Bronchial epithelial cell (primary cell): ENCODE measurements around the gene TMED5. TPM values are rescaled to one million over a fixed set of nuclear protein-coding genes. Genes with fewer than 3 reads are reported as not detected.

Source experiments
- DNase-seq: peaks from one replicate; pipeline ENCODE4 v3.0.0-alpha.2; 2010; ENCODE audit warnings: low read depth
- FAIRE-seq: peaks from 2 replicates; lab custom pipeline; 2011; peaks lifted over from hg19 to GRCh38; lab: Jason Lieb, UNC
- H3K27me3 ChIP-seq: 2 replicates; pipeline ENCODE4 v1.5.1; 2011; ENCODE audit warnings: low read length; ENCODE audit not compliant: control insufficient read depth, insufficient read depth
- H3K36me3 ChIP-seq: 2 replicates; pipeline ENCODE4 v1.5.1; 2011; ENCODE audit warnings: low read length; ENCODE audit not compliant: control insufficient read depth, insufficient read depth
- H3K4me3 ChIP-seq: 2 replicates; pipeline ENCODE4 v1.5.1; 2011; ENCODE audit warnings: mild to moderate bottlenecking, low read depth, low read length, control low read depth
- total RNA-seq: library from RNA; depleted of rRNA; stranded (reverse); fragments of >200 nt; gene quantifications from 2 replicates; pipeline ENCODE4 v1.2.1, GENCODE V29; 2014
- TF ChIP-seq, protein P1 (sequence below): IDR thresholded peaks from 2 replicates; pipeline ENCODE4 v1.5.1; 2011; ENCODE audit warnings: mild to moderate bottlenecking, moderate library complexity, low read length, control low read depth, inconsistent platforms; ENCODE audit not compliant: insufficient read depth, severe bottlenecking

Gene TMED5
- total RNA-seq, 1 donor from 2014 or later, result 52.7 TPM

DNA sequence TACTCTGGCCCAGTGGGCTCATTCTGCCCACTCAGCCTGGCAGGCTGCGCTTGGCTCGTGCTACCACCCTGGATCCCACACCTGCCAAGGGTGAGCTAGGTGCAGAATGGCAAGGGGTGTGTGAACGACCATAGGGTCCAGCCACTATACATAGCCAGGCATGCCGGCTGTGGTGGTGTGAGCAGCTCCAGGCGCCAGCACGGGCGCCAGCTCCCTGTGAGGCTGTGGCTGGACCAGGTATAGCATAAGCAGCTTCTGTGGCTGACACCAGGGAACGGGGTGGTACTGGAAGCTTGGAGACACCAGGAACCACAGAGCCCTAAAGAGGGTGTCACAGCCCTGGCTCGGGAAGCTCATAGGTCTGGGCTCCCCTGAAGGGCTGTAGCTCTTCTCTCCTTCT lies 18.9 kb upstream of the TMED5 start:
- DNase-seq, result no peak
- TF ChIP-seq, protein P1, sequence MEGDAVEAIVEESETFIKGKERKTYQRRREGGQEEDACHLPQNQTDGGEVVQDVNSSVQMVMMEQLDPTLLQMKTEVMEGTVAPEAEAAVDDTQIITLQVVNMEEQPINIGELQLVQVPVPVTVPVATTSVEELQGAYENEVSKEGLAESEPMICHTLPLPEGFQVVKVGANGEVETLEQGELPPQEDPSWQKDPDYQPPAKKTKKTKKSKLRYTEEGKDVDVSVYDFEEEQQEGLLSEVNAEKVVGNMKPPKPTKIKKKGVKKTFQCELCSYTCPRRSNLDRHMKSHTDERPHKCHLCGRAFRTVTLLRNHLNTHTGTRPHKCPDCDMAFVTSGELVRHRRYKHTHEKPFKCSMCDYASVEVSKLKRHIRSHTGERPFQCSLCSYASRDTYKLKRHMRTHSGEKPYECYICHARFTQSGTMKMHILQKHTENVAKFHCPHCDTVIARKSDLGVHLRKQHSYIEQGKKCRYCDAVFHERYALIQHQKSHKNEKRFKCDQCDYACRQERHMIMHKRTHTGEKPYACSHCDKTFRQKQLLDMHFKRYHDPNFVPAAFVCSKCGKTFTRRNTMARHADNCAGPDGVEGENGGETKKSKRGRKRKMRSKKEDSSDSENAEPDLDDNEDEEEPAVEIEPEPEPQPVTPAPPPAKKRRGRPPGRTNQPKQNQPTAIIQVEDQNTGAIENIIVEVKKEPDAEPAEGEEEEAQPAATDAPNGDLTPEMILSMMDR, result no peak
- Histone ChIP-seq H3K27me3 (no peaks in the 10 kb centered on the region), H3K4me3 (no peak overlapping the region), H3K36me3 (peaks cover 3% of the 10 kb centered on the region)
- FAIRE-seq, result no peak

DNA sequence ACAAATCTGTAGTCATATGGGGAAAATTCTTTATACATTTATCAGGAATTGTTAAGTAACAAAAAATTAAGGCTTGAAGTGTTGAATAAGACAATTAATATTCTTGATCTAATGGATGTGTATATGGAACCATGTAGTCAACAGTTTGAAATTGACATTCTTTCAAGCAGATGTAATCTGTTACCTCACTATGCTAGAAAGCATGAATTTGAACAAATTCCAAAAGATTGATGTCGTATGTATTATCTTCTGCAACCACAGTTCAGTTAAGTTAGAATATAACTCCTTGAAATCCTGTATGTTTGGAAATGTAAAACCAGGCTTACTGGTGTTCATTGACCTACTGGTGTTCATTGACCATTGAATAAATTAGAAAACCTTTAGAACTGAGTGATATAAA lies 16.4 kb upstream of the TMED5 start:
- H3K4me3 ChIP-seq, result no peak overlapping the region
- DNase-seq (peak; percentile 15), FAIRE-seq (no peak)

DNA sequence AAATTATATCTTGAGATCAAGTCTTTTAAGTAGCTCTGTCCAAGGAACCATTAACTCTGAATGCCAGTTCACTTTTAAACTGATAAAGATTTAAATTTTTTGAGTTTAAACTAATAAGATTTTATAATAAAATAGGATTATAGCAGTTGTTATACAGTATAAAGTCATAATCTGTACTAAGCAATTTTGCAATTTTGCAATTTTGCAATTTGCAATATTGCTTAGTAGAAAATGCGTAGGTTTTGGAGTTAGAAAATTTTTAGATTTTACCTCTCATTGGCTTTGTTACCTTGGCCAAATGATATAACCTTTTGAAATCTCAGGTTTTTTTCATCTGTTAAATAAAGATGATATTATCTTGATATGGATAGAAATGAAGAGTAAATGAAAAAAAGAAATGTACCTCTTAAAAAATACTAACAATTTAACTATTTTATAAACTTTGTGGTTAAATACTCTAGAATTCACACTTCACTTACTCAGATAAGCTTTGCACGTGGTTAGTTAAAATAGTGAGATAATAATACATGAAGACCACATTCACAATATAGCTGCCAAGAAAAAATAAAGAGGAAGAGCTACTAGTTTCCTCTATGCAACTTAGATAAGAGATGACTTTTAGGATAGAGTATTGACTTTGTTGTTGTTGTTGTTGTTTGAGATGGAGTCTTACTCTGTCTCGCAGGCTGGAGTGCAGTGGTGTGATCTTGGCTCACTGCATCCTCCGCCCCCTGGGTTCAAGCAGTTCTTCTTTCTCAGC lies 14.2 kb upstream of the TMED5 start:
- FAIRE-seq, result no peak
- H3K36me3 ChIP-seq, result no peaks in the 10 kb centered on the region
- DNase-seq, result no peak
- TF ChIP-seq, protein P1, result no peak
- H3K27me3 ChIP-seq, result no peaks in the 10 kb centered on the region
- H3K4me3 ChIP-seq, result no peak overlapping the region

More for the DNA sequence above, 16.4 kb upstream of the TMED5 start:
- peaks cover 2% of the 10 kb centered on the region for H3K36me3 ChIP-seq
- H3K27me3 ChIP-seq, result no peaks in the 10 kb centered on the region
- TF ChIP-seq, protein P1, result no peak

DNA sequence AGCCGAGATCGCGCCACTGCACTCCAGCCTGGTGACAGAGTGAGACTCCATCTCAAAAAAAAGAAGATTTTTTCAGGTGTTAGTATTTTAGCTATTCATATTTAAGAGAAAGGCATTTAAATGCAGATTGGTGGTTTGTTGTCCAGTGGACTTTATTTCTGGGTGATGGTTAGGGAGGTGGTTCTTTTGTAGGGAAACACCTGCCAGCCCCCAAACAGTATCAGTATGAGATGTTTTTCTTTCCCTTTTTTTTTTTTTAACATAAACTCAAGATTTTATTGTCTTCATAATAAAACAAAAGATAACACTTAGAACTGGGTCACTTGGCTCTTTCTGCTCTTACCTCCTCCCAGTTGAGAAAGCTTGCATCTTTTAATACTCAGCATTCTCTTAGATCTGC lies 10.2 kb upstream of the TMED5 start:
- TF ChIP-seq, protein P1, result no peak
- no peak for FAIRE-seq
- Histone ChIP-seq H3K27me3 (no peaks in the 10 kb centered on the region), H3K36me3 (no peaks in the 10 kb centered on the region), H3K4me3 (no peak overlapping the region)
- no peak for DNase-seq

DNA sequence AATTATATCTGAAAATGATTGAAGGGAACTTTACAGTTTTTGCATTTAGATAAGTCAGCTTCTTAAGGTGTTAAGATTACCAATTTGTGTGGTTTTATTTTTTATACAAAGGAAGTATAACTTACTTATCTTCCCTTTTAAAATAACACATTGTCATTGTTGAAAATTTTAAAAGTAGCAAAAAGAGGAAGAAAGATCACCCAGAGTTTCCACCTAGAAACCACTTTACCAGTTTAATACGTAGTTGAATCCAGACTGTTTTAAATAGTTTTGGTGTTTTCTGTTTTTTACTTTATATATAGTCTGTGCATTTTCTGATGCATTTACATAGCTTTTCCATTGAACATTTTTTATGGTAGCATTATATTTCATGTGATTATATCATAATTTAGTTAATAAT lies 6.5 kb upstream of the TMED5 start:
- no peaks in the 10 kb centered on the region for H3K36me3 ChIP-seq
- DNase-seq, result no peak
- H3K27me3 ChIP-seq, result no peaks in the 10 kb centered on the region
- H3K4me3 ChIP-seq, result no peak overlapping the region
- no peak for FAIRE-seq
- TF ChIP-seq, protein P1, result no peak
